ENCODE data around the gene KRTAP10-11. TPM values are rescaled to one million over a fixed set of nuclear protein-coding genes. Genes with fewer than 3 reads are reported as not detected.

The KRTAP10-11 gene
- total RNA-seq, 2 experiments from 2014 or later: not detected

- H3K4me3 ChIP-seq (ENCODE audit: low read depth, low read length, poor library complexity, severe bottlenecking): no peak overlapping the region
- ChIA-PET POLR2A (no interaction called here), CTCF (ENCODE audit: unreplicated experiment) (no interaction called here)
- 0 out of 2 replicates have a peak, but pooled peaks cover 4% of the 10 kb centered on the region for H3K9me3 ChIP-seq (ENCODE audit: low read length)
- no peak overlapping the region for H2AFZ ChIP-seq (ENCODE audit: low read length)
- no peaks in the 10 kb centered on the region for H3K9me2 ChIP-seq (ENCODE audit: insufficient read depth, low read length)
- TF ChIP-seq EZH2phosphoT487 (IDR thresholded peaks at IDR 0.05; ENCODE audit: borderline replicate concordance, low read depth, low read length) (no peak), CTCF (conservative IDR thresholded peaks at IDR 0.05; ENCODE audit: low read length) (no peak)
- no peaks in the 10 kb centered on the region for H3K4me1 ChIP-seq (ENCODE audit: insufficient read depth, low read length, poor library complexity, severe bottlenecking)
- no peaks in the 10 kb centered on the region for H3K36me3 ChIP-seq (ENCODE audit: insufficient read depth, low read length)
- no TSS peak for BruUV-seq (replicated peaks)
- H3K27ac ChIP-seq (ENCODE audit: low read depth, low read length, poor library complexity, severe bottlenecking): no peak overlapping the region
- no peak for DNase-seq (ENCODE audit: low spot score)
- H4K20me1 ChIP-seq (ENCODE audit: insufficient read depth, low read length): no peaks in the 10 kb centered on the region
- H3K4me2 ChIP-seq (ENCODE audit: low read length): no peak overlapping the region
- no peaks in the 10 kb centered on the region for H3K79me2 ChIP-seq (ENCODE audit: insufficient read depth, low read depth, low read length)
- intact Hi-C loops (cut with micrococcal nuclease; ENCODE audit: unreplicated experiment): no loop called here
Measured at GRCh38 chr21:44695184-44695583, 49.0 kb downstream of the KRTAP10-11 start.

- Histone ChIP-seq H3K9me2 (ENCODE audit: insufficient read depth, low read length) (no peaks in the 10 kb centered on the region), H3K27ac (ENCODE audit: low read depth, low read length, poor library complexity, severe bottlenecking) (no peak overlapping the region), H4K20me1 (ENCODE audit: insufficient read depth, low read length) (no peaks in the 10 kb centered on the region), H2AFZ (ENCODE audit: low read length) (no peak overlapping the region), H3K36me3 (ENCODE audit: insufficient read depth, low read length) (no peaks in the 10 kb centered on the region), H3K4me2 (ENCODE audit: low read length) (no peak overlapping the region), H3K4me1 (ENCODE audit: insufficient read depth, low read length, poor library complexity, severe bottlenecking) (no peaks in the 10 kb centered on the region), H3K4me3 (ENCODE audit: low read depth, low read length, poor library complexity, severe bottlenecking) (no peak overlapping the region), H3K9me3 (ENCODE audit: low read length) (0 out of 2 replicates have a peak, but pooled peaks cover 4% of the 10 kb centered on the region), H3K79me2 (ENCODE audit: insufficient read depth, low read depth, low read length) (no peaks in the 10 kb centered on the region)
- ChIA-PET POLR2A (no interaction called here), CTCF (ENCODE audit: unreplicated experiment) (no interaction called here)
- no TSS peak for BruUV-seq (replicated peaks)
- DNase-seq (ENCODE audit: low spot score): no peak
- intact Hi-C loops (cut with micrococcal nuclease; ENCODE audit: unreplicated experiment): no loop called here
- no peak for TF ChIP-seq EZH2phosphoT487 (IDR thresholded peaks at IDR 0.05; ENCODE audit: borderline replicate concordance, low read depth, low read length)
- TF ChIP-seq CTCF (conservative IDR thresholded peaks at IDR 0.05; ENCODE audit: low read length): no peak
Measured at GRCh38 chr21:44695641-44696040, 49.4 kb downstream of the KRTAP10-11 start.

DNA sequence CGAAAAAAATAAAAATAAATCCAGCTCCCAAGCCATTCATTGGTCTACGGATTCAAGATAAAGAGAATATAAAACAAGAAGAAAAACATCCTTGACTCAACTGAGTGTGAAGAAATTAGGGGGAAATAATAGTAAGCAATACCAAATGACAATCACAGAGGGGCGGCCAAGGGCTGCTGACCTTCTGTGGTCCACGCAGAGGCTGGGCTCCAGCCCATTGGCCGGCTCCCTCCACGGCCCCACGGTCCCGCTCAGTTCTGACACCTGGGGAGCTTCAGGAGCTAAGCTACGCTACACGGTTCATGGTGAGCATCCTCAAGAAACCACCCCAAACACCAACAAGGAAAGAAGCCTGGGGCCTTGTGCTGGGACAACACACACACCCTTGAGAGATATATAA lies 50.4 kb downstream of the KRTAP10-11 start:
- no peaks in the 10 kb centered on the region for H3K9me2 ChIP-seq (ENCODE audit: insufficient read depth, low read length)
- POLR2A ChIA-PET: no interaction called here
- no peaks in the 10 kb centered on the region for H3K79me2 ChIP-seq (ENCODE audit: insufficient read depth, low read depth, low read length)

More for the DNA sequence above, 50.4 kb downstream of the KRTAP10-11 start:
- Histone ChIP-seq H3K9me3 (ENCODE audit: low read length) (0 out of 2 replicates have a peak, but pooled peaks cover 4% of the 10 kb centered on the region), H3K4me1 (ENCODE audit: insufficient read depth, low read length, poor library complexity, severe bottlenecking) (no peaks in the 10 kb centered on the region), H3K36me3 (ENCODE audit: insufficient read depth, low read length) (no peaks in the 10 kb centered on the region), H3K4me3 (ENCODE audit: low read depth, low read length, poor library complexity, severe bottlenecking) (no peak overlapping the region), H4K20me1 (ENCODE audit: insufficient read depth, low read length) (no peaks in the 10 kb centered on the region), H2AFZ (ENCODE audit: low read length) (no peak overlapping the region), H3K4me2 (ENCODE audit: low read length) (no peak overlapping the region), H3K27ac (ENCODE audit: low read depth, low read length, poor library complexity, severe bottlenecking) (no peak overlapping the region)
- no TSS peak for BruUV-seq (replicated peaks)
- DNase-seq (ENCODE audit: low spot score): no peak
- CTCF ChIA-PET (ENCODE audit: unreplicated experiment): no interaction called here
- TF ChIP-seq CTCF (conservative IDR thresholded peaks at IDR 0.05; ENCODE audit: low read length) (no peak), EZH2phosphoT487 (IDR thresholded peaks at IDR 0.05; ENCODE audit: borderline replicate concordance, low read depth, low read length) (no peak)
- intact Hi-C loops (cut with micrococcal nuclease; ENCODE audit: unreplicated experiment): no loop called here

Small RNAs within 50 kb of the gene (small RNA-seq; reads per million reads assigned to genes)
- not detected for gene KRTAP12-6P

Other genes starting within 250 kb of the KRTAP10-11 start
- gene LRRC3, start 190.9 kb upstream of the KRTAP10-11 start, total RNA-seq (2014; rRNA removed; shearing (Covaris generic)): not detected in 2 replicates
- not detected in 2 replicates for gene LRRC3, start 190.9 kb upstream of the KRTAP10-11 start, total RNA-seq (2022)
- gene KRTAP10-1, start 106.2 kb upstream of the KRTAP10-11 start, total RNA-seq (2014; rRNA removed; shearing (Covaris generic)): 0.13 TPM in 1 of 2 replicates, not detected in the other
- gene KRTAP10-1, start 106.2 kb upstream of the KRTAP10-11 start, total RNA-seq (2022): not detected in 2 replicates
- not detected in 2 replicates for gene KRTAP10-2, start 94.9 kb upstream of the KRTAP10-11 start, total RNA-seq (2014; rRNA removed; shearing (Covaris generic))
- gene KRTAP10-2, start 94.9 kb upstream of the KRTAP10-11 start, total RNA-seq (2022): not detected in 2 replicates
- gene KRTAP10-3, start 87.6 kb upstream of the KRTAP10-11 start, total RNA-seq (2014; rRNA removed; shearing (Covaris generic)): not detected in 2 replicates
- not detected in 2 replicates for gene KRTAP10-3, start 87.6 kb upstream of the KRTAP10-11 start, total RNA-seq (2022)
- not detected in 2 replicates for gene KRTAP10-4, start 72.7 kb upstream of the KRTAP10-11 start, total RNA-seq (2014; rRNA removed; shearing (Covaris generic))
- not detected in 2 replicates for gene KRTAP10-4, start 72.7 kb upstream of the KRTAP10-11 start, total RNA-seq (2022)
- gene KRTAP10-5, start 65.8 kb upstream of the KRTAP10-11 start, total RNA-seq (2014; rRNA removed; shearing (Covaris generic)): not detected in 2 replicates
- gene KRTAP10-5, start 65.8 kb upstream of the KRTAP10-11 start, total RNA-seq (2022): not detected in 2 replicates
- gene KRTAP10-6, start 53.9 kb upstream of the KRTAP10-11 start, total RNA-seq (2014; rRNA removed; shearing (Covaris generic)): not detected in 2 replicates
- not detected in 2 replicates for gene KRTAP10-6, start 53.9 kb upstream of the KRTAP10-11 start, total RNA-seq (2022)
- not detected in 2 replicates for gene KRTAP10-7, start 45.8 kb upstream of the KRTAP10-11 start, total RNA-seq (2014; rRNA removed; shearing (Covaris generic))
- not detected in 2 replicates for gene KRTAP10-7, start 45.8 kb upstream of the KRTAP10-11 start, total RNA-seq (2022)
- not detected in 2 replicates for gene KRTAP10-8, start 34.3 kb upstream of the KRTAP10-11 start, total RNA-seq (2014; rRNA removed; shearing (Covaris generic))
- not detected in 2 replicates for gene KRTAP10-8, start 34.3 kb upstream of the KRTAP10-11 start, total RNA-seq (2022)
- gene KRTAP10-9, start 19.3 kb upstream of the KRTAP10-11 start, total RNA-seq (2014; rRNA removed; shearing (Covaris generic)): not detected in 2 replicates
- gene KRTAP10-9, start 19.3 kb upstream of the KRTAP10-11 start, total RNA-seq (2022): not detected in 2 replicates
- not detected in 2 replicates for gene KRTAP10-10, start 9.1 kb upstream of the KRTAP10-11 start, total RNA-seq (2014; rRNA removed; shearing (Covaris generic))
- not detected in 2 replicates for gene KRTAP10-10, start 9.1 kb upstream of the KRTAP10-11 start, total RNA-seq (2022)
- gene KRTAP12-4, start 8.2 kb downstream of the KRTAP10-11 start, total RNA-seq (2014; rRNA removed; shearing (Covaris generic)): not detected in 2 replicates
- not detected in 2 replicates for gene KRTAP12-4, start 8.2 kb downstream of the KRTAP10-11 start, total RNA-seq (2022)
- gene KRTAP12-3, start 11.5 kb downstream of the KRTAP10-11 start, total RNA-seq (2014; rRNA removed; shearing (Covaris generic)): not detected in 2 replicates
- gene KRTAP12-3, start 11.5 kb downstream of the KRTAP10-11 start, total RNA-seq (2022): not detected in 2 replicates
- gene KRTAP12-2, start 20.5 kb downstream of the KRTAP10-11 start, total RNA-seq (2014; rRNA removed; shearing (Covaris generic)): not detected in 2 replicates
- not detected in 2 replicates for gene KRTAP12-2, start 20.5 kb downstream of the KRTAP10-11 start, total RNA-seq (2022)
- not detected in 2 replicates for gene KRTAP12-1, start 35.7 kb downstream of the KRTAP10-11 start, total RNA-seq (2014; rRNA removed; shearing (Covaris generic))
- not detected in 2 replicates for gene KRTAP12-1, start 35.7 kb downstream of the KRTAP10-11 start, total RNA-seq (2022)
- gene KRTAP10-12, start 50.8 kb downstream of the KRTAP10-11 start, total RNA-seq (2014; rRNA removed; shearing (Covaris generic)): not detected in 2 replicates
- not detected in 2 replicates for gene KRTAP10-12, start 50.8 kb downstream of the KRTAP10-11 start, total RNA-seq (2022)
- gene TSPEAR, start 65.2 kb downstream of the KRTAP10-11 start, total RNA-seq (2014; rRNA removed; shearing (Covaris generic)): not detected in 2 replicates
- gene TSPEAR, start 65.2 kb downstream of the KRTAP10-11 start, total RNA-seq (2022): not detected in 2 replicates
- 104 and 121 TPM in 2 replicates for gene UBE2G2, start 155.4 kb downstream of the KRTAP10-11 start, total RNA-seq (2014; rRNA removed; shearing (Covaris generic))
- 137 and 141 TPM in 2 replicates for gene UBE2G2, start 155.4 kb downstream of the KRTAP10-11 start, total RNA-seq (2022)
- gene SUMO3, start 171.6 kb downstream of the KRTAP10-11 start, total RNA-seq (2014; rRNA removed; shearing (Covaris generic)): 59.5 and 60.3 TPM in 2 replicates
- gene SUMO3, start 171.6 kb downstream of the KRTAP10-11 start, total RNA-seq (2022): 85.5 and 94.6 TPM in 2 replicates
- 38.3 and 38.9 TPM in 2 replicates for gene PTTG1IP, start 227.3 kb downstream of the KRTAP10-11 start, total RNA-seq (2014; rRNA removed; shearing (Covaris generic))
- gene PTTG1IP, start 227.3 kb downstream of the KRTAP10-11 start, total RNA-seq (2022): 56.3 and 58.1 TPM in 2 replicates